ENCODE measurements around the gene PHKA2.

DNA sequence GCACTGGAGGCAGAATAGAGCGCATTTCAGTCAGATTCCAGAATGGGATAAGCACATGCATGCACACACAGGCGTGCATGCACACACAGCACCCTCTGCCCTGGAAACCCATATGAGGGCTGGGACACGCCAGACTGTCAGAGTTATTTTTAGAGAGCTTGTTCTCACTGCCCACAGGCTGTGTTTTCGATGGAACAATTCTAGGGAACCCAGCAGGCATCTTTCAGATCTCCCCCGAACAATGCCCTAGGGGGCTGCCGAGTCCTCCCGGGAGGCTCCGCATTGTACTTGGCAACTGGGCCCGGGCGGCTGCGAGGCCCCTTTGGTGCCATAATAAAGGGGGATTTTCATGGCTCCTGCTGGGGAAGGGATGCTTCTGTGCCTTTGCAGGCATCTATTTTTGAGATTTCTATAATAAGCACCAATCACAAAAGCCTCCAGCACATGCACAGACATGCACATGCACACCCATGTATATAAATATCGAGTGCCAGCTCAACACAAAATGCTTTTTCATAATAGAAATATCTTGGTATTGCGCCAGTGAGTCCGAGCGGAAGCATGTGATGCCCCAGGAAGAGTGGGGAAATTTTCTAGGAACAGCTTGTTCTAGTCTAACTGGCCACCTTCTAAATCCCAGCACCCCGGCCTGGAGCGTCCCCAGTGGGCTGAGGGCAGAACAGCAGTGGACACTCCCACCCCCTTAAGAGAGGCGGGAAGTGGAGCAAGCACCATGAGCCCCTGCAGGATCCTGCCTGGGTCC lies 88.5 kb downstream of the PHKA2 start:
- TF ChIP-seq, protein P1, sequence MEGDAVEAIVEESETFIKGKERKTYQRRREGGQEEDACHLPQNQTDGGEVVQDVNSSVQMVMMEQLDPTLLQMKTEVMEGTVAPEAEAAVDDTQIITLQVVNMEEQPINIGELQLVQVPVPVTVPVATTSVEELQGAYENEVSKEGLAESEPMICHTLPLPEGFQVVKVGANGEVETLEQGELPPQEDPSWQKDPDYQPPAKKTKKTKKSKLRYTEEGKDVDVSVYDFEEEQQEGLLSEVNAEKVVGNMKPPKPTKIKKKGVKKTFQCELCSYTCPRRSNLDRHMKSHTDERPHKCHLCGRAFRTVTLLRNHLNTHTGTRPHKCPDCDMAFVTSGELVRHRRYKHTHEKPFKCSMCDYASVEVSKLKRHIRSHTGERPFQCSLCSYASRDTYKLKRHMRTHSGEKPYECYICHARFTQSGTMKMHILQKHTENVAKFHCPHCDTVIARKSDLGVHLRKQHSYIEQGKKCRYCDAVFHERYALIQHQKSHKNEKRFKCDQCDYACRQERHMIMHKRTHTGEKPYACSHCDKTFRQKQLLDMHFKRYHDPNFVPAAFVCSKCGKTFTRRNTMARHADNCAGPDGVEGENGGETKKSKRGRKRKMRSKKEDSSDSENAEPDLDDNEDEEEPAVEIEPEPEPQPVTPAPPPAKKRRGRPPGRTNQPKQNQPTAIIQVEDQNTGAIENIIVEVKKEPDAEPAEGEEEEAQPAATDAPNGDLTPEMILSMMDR (IDR thresholded peaks at IDR 0.05; ENCODE audit: borderline replicate concordance, extremely low read depth, low read length, poor library complexity, severe bottlenecking), result no peak
- no peak for TF ChIP-seq EZH2 (IDR thresholded peaks at IDR 0.05; ENCODE audit: borderline replicate concordance, low read depth, low read length, severe bottlenecking)
